Gastrocnemius medialis (tissue), 4 donors: ENCODE measurements around the gene FXYD2. TPM values are rescaled to one million over a fixed set of nuclear protein-coding genes. Genes with fewer than 3 reads are reported as not detected.

ENCODE experiments used
- ATAC-seq, 2 donors: fragments of 150-250 bp; one replicate each; pipeline ENCODE4 v1.9.1; 2016
- DNase-seq, 2 donors: peaks; one replicate each; pipeline ENCODE4 v3.0.0-alpha.2; 2019
- H3K27ac ChIP-seq, 4 donors: fragments of 200-600 bp; sonication (generic); 1 replicate in 1 of 4; 2 replicates in 3 of 4; pipeline ENCODE4 v1.5.1; 2016 to 2018; ENCODE audit warnings: mild to moderate bottlenecking in 2 of 4, moderate library complexity in 1 of 4
- H3K27me3 ChIP-seq, 3 donors: fragments of 200-600 bp; sonication (generic) in 2 of 3; 1 replicate in 1 of 3; 2 replicates in 2 of 3; pipeline versions ENCODE4 v1.5.1 to v1.6.0; 2016 to 2019; ENCODE audit warnings: mild to moderate bottlenecking in 1 of 3, moderate library complexity in 1 of 3
- H3K36me3 ChIP-seq, 2 donors: fragments of 200-600 bp; sonication (generic) in 1 of 2; one replicate each; pipeline ENCODE4 v1.5.1; 2017 to 2018
- H3K4me1 ChIP-seq, 2 donors: fragments of 200-600 bp; sonication (generic) in 1 of 2; one replicate each; pipeline ENCODE4 v1.5.1; 2016 to 2017; ENCODE audit warnings: mild to moderate bottlenecking in 2 of 2
- H3K4me3 ChIP-seq, 4 donors: fragments of 200-600 bp; sonication (generic) in 3 of 4; 1 replicate in 1 of 4; 2 replicates in 3 of 4; pipeline ENCODE4 v1.5.1; 2016 to 2019; ENCODE audit warnings: mild to moderate bottlenecking in 2 of 4
- H3K9me3 ChIP-seq, 3 donors: fragments of 200-600 bp; sonication (generic) in 2 of 3; 1 replicate in 1 of 3; 2 replicates in 2 of 3; pipeline ENCODE4 v1.5.1; 2016 to 2019
- CTCF ChIP-seq, 5 experiments: fragments of 450-650 bp in 3 of 5; fragments of 200-600 bp in 2 of 5; sonication (generic) in 2 of 5; IDR thresholded peaks in 4 of 5; conservative IDR thresholded peaks in 1 of 5; 1 replicate in 4 of 5; 2 replicates in 1 of 5; pipeline ENCODE4 v1.5.1; 2016 to 2019; ENCODE audit warnings: antibody characterized with exemption in 5 of 5, mild to moderate bottlenecking in 3 of 5, moderate library complexity in 3 of 5
- POLR2A ChIP-seq, 2 donors: fragments of 450-650 bp; IDR thresholded peaks; one replicate each; pipeline ENCODE4 v1.6.1; 2017; ENCODE audit warnings: antibody characterized with exemption in 2 of 2, mild to moderate bottlenecking in 2 of 2, moderate library complexity in 2 of 2
- in situ Hi-C, 4 donors: fragments of 200-750 bp; cut with MboI; loops; one replicate each; pipeline versions ENCODE4 v1.15.0 to v1.8.0; 2017; ENCODE audit warnings: low sequenced_read_pairs in 4 of 4
- intact Hi-C: fragments of 100-400 bp; cut with DNase I; formaldehyde crosslinking; loops from one replicate; pipeline ENCODE4 v1.15.1; 2023; ENCODE audit warnings: low total_unique reads
- total RNA-seq, 4 donors: library from RNA; depleted of rRNA; stranded (reverse); fragments of >200 nt; gene quantifications; one replicate each; pipeline versions ENCODE4 v1.1.0 to v1.2.3, GENCODE V29; 2016

Gene FXYD2
- total RNA-seq, 4 donors from 2014 or later, result 0.87 TPM; not detected in 3

DNA sequence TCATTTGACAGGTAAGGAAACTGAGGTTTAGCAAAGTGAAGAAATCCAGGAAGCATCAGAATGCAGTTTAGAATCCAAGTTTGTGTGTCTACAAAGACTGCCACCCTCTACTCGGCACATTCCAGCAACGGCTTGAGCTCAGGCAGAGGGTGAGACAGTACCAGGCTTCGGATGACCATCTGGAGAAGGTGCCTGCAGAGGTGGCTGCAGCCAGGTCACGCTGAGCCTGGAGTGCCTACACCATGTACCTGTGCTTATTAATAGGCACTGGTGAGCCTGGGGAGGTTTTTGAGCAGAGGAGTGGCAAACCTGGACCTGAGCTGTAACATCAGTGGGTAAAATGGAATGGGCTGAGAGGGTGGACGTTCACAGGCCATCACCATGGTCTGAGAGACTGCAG, 47.2 kb upstream of the FXYD2 start:
- in situ Hi-C loops, result no loop called here
- no peaks in the 10 kb centered on the region for H3K36me3 ChIP-seq
- no peaks in the 10 kb centered on the region for H3K9me3 ChIP-seq
- ATAC-seq, result no peak
- H3K27me3 ChIP-seq, result peaks cover 8 to 21% (median 18%) of the 10 kb centered on the region in 3 donors
- H3K4me1 ChIP-seq, result peaks cover 11 to 31% of the 10 kb centered on the region in 2 donors
- H3K27ac ChIP-seq, result peak overlapping the region in 3 of 4 donors; percentile 15 to 75 (median 68)
- intact Hi-C loops, result no loop called here
- no peak for DNase-seq
- TF ChIP-seq POLR2A (IDR thresholded peaks at IDR 0.05), result no peak
- TF ChIP-seq CTCF (IDR thresholded peaks at IDR 0.05 in 4 of 5, conservative IDR thresholded peaks at IDR 0.05 in 1 of 5), result no peak
- no peak overlapping the region for H3K4me3 ChIP-seq

DNA sequence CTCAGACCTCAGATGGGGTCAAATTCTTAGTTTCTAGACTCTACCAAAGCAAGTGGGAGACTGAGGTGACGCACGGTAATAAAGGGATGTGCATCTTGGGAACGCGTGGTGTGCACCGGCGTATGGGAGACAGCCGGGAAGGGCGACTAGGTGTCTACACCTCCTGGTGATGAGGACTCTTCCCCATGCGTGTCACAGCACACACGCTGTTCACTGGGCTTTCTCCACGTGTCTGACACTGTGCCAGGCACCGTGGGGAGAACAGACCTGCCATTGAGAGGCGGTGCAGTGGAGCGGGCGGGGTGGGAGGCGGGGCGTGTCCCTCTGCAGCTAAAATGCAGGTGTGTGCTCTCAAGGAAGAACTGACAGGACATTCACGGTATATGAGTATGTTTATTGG, 46.6 kb upstream of the FXYD2 start:
- no peak overlapping the region for H3K27ac ChIP-seq
- H3K4me1 ChIP-seq, result peaks cover 11 to 31% of the 10 kb centered on the region in 2 donors
- intact Hi-C loops, result no loop called here
- in situ Hi-C loops, result no loop called here
- peaks cover 8 to 15% (median 12%) of the 10 kb centered on the region in 3 donors for H3K27me3 ChIP-seq
- DNase-seq (no peak), ATAC-seq (no peak)
- no peak overlapping the region for H3K4me3 ChIP-seq
- no peaks in the 10 kb centered on the region for H3K9me3 ChIP-seq
- TF ChIP-seq CTCF (IDR thresholded peaks at IDR 0.05 in 4 of 5, conservative IDR thresholded peaks at IDR 0.05 in 1 of 5), result no peak
- no peak for TF ChIP-seq POLR2A (IDR thresholded peaks at IDR 0.05)
- no peaks in the 10 kb centered on the region for H3K36me3 ChIP-seq

GRCh38 chr11:117870103-117870952, 45.8 kb upstream of the FXYD2 start:
- Histone ChIP-seq H3K27me3 (peaks cover 5 to 8% (median 7%) of the 10 kb centered on the region in 3 donors), H3K4me3 (no peak overlapping the region), H3K9me3 (no peaks in the 10 kb centered on the region), H3K36me3 (no peaks in the 10 kb centered on the region), H3K4me1 (peaks cover 6 to 29% of the 10 kb centered on the region in 2 donors), H3K27ac (peak overlapping the region in 3 of 4 donors; percentile 35 to 47 (median 38))
- in situ Hi-C loops, result no loop called here
- DNase-seq, result no peak
- no peak for ATAC-seq
- no peak for TF ChIP-seq POLR2A (IDR thresholded peaks at IDR 0.05)
- TF ChIP-seq CTCF (IDR thresholded peaks at IDR 0.05 in 4 of 5, conservative IDR thresholded peaks at IDR 0.05 in 1 of 5), result no peak
- intact Hi-C loops, result no loop called here

GRCh38 chr11:117869604-117870003, 45.1 kb upstream of the FXYD2 start:
- Histone ChIP-seq H3K36me3 (no peaks in the 10 kb centered on the region), H3K4me1 (peaks cover 0 to 22% of the 10 kb centered on the region in 2 donors), H3K27ac (peak overlapping the region; percentile 10 to 55 (median 36)), H3K9me3 (no peaks in the 10 kb centered on the region), H3K4me3 (no peak overlapping the region), H3K27me3 (peaks cover 0 to 8% (median 7%) of the 10 kb centered on the region in 3 donors)
- intact Hi-C loops, result no loop called here
- TF ChIP-seq POLR2A (IDR thresholded peaks at IDR 0.05), result no peak
- TF ChIP-seq CTCF (IDR thresholded peaks at IDR 0.05 in 4 of 5, conservative IDR thresholded peaks at IDR 0.05 in 1 of 5), result no peak
- DNase-seq (no peak), ATAC-seq (no peak)
- in situ Hi-C loops, result no loop called here
